Liver (tissue), 3 donors: ENCODE results near the gene FRA10AC1.

ENCODE experiments used
- EGR1 ChIP-seq, 2 donors: IDR thresholded peaks; 2 replicates each; pipeline ENCODE4 v1.6.1; 2016 to 2018; ENCODE audit warnings: antibody characterized with exemption in 2 of 2, low read depth in 2 of 2
- FOXA1 ChIP-seq: IDR thresholded peaks from 2 replicates; pipeline ENCODE4 v1.6.1; 2016; ENCODE audit warnings: antibody characterized with exemption
- FOXA2 ChIP-seq: IDR thresholded peaks from 2 replicates; pipeline ENCODE4 v1.6.1; 2016; ENCODE audit warnings: antibody characterized with exemption
- GABPA ChIP-seq, 2 donors: IDR thresholded peaks in 1 of 2; conservative IDR thresholded peaks in 1 of 2; 2 replicates each; pipeline ENCODE4 v1.6.1; 2016; ENCODE audit warnings: antibody characterized with exemption in 2 of 2, mild to moderate bottlenecking in 1 of 2, moderate library complexity in 1 of 2
- JUND ChIP-seq, 2 donors: IDR thresholded peaks; 2 replicates each; pipeline ENCODE4 v1.6.1; 2016; ENCODE audit warnings: antibody characterized with exemption in 2 of 2
- MAX ChIP-seq: IDR thresholded peaks from 2 replicates; pipeline ENCODE4 v1.6.1; 2016; ENCODE audit warnings: antibody characterized with exemption
- RAD21 ChIP-seq, 2 donors: IDR thresholded peaks; 2 replicates each; pipeline ENCODE4 v1.6.1; 2016; ENCODE audit warnings: antibody characterized with exemption in 2 of 2, mild to moderate bottlenecking in 2 of 2
- REST ChIP-seq: IDR thresholded peaks from 2 replicates; pipeline ENCODE4 v1.6.1; 2016; ENCODE audit warnings: antibody characterized with exemption, mild to moderate bottlenecking
- TAF1 ChIP-seq: conservative IDR thresholded peaks from 2 replicates; pipeline ENCODE4 v1.6.1; 2016; ENCODE audit warnings: antibody characterized with exemption, mild to moderate bottlenecking
- YY1 ChIP-seq: IDR thresholded peaks from 2 replicates; pipeline ENCODE4 v1.6.1; 2016; ENCODE audit warnings: antibody characterized with exemption, mild to moderate bottlenecking
- TF ChIP-seq, protein P1 (sequence below): fragments of 150-350 bp; IDR thresholded peaks from 2 replicates; pipeline ENCODE4 v1.5.1; 2017; ENCODE audit warnings: improper control_type of control experiment, low read depth, low read length; ENCODE audit not compliant: missing input control
- TF ChIP-seq, protein P2 (sequence below): IDR thresholded peaks from 2 replicates; pipeline ENCODE4 v1.6.1; 2016; ENCODE audit warnings: antibody characterized with exemption
- donor health status: healthy.
- donor health status: healthy.

DNA sequence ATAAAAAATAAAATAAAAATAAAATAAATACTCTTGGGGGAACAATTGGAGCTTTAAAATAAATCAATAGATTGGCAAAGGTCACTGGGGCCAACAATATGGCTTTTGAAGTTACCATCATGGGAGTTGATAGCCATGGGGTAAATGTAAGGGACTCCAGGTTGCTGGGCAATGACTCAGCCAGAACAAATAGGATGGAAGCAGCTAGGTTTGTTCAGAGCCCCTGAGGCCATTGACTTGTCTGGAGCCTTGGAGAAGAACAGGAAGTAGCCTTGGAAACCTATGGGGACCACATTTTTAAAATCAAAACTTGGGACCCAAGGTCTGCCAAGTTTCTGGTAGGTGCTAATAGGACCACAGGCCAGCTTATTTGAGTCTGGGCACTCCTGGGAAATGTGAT lies 20.2 kb upstream of the FRA10AC1 start:
- TF ChIP-seq JUND (IDR thresholded peaks at IDR 0.05) (no peak), REST (no peak), TAF1 (no peak), MAX (no peak), YY1 (no peak), GABPA (IDR thresholded peaks at IDR 0.05 in 1 of 2, conservative IDR thresholded peaks at IDR 0.05 in 1 of 2) (no peak), EGR1 (IDR thresholded peaks at IDR 0.05; ENCODE audit: low read depth in 2 of 2) (no peak), FOXA2 (no peak), RAD21 (IDR thresholded peaks at IDR 0.05) (no peak), FOXA1 (no peak)
- TF ChIP-seq, protein P1, sequence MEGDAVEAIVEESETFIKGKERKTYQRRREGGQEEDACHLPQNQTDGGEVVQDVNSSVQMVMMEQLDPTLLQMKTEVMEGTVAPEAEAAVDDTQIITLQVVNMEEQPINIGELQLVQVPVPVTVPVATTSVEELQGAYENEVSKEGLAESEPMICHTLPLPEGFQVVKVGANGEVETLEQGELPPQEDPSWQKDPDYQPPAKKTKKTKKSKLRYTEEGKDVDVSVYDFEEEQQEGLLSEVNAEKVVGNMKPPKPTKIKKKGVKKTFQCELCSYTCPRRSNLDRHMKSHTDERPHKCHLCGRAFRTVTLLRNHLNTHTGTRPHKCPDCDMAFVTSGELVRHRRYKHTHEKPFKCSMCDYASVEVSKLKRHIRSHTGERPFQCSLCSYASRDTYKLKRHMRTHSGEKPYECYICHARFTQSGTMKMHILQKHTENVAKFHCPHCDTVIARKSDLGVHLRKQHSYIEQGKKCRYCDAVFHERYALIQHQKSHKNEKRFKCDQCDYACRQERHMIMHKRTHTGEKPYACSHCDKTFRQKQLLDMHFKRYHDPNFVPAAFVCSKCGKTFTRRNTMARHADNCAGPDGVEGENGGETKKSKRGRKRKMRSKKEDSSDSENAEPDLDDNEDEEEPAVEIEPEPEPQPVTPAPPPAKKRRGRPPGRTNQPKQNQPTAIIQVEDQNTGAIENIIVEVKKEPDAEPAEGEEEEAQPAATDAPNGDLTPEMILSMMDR, result no peak
- TF ChIP-seq, protein P2, sequence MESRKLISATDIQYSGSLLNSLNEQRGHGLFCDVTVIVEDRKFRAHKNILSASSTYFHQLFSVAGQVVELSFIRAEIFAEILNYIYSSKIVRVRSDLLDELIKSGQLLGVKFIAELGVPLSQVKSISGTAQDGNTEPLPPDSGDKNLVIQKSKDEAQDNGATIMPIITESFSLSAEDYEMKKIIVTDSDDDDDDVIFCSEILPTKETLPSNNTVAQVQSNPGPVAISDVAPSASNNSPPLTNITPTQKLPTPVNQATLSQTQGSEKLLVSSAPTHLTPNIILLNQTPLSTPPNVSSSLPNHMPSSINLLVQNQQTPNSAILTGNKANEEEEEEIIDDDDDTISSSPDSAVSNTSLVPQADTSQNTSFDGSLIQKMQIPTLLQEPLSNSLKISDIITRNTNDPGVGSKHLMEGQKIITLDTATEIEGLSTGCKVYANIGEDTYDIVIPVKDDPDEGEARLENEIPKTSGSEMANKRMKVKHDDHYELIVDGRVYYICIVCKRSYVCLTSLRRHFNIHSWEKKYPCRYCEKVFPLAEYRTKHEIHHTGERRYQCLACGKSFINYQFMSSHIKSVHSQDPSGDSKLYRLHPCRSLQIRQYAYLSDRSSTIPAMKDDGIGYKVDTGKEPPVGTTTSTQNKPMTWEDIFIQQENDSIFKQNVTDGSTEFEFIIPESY, result no peak
